Transverse colon (tissue), 4 donors: Measurements from ENCODE around the gene MED15. TPM values are rescaled to one million over a fixed set of nuclear protein-coding genes. Genes with fewer than 3 reads are reported as not detected.

Experiments used
- DNase-seq: peaks from one replicate; pipeline ENCODE4 v3.0.0-alpha.2; 2019
- H3K27ac ChIP-seq, 4 donors: fragments of 200-600 bp; sonication (generic); 2 replicates each; pipeline ENCODE4 v1.5.1; 2016 to 2018; ENCODE audit warnings: inconsistent platforms in 4 of 4
- H3K27me3 ChIP-seq: fragments of 200-600 bp; sonication (generic); 2 replicates; pipeline ENCODE4 v1.5.1; 2017; ENCODE audit warnings: inconsistent platforms
- H3K36me3 ChIP-seq, 4 donors: fragments of 200-600 bp; sonication (generic); 2 replicates each; pipeline ENCODE4 v1.5.1; 2017 to 2019; ENCODE audit warnings: inconsistent platforms in 4 of 4
- H3K4me1 ChIP-seq, 4 donors: fragments of 200-600 bp; sonication (generic); 2 replicates each; pipeline ENCODE4 v1.5.1; 2017 to 2020; ENCODE audit warnings: inconsistent platforms in 4 of 4
- H3K4me3 ChIP-seq, 4 donors: fragments of 200-600 bp; sonication (generic); 1 replicate in 1 of 4; 2 replicates in 3 of 4; pipeline versions ENCODE4 v1.5.1 to v1.6.1; 2017 to 2019; ENCODE audit warnings: inconsistent platforms in 4 of 4
- H3K9me3 ChIP-seq, 2 donors: fragments of 200-600 bp; sonication (generic); 2 replicates each; pipeline ENCODE4 v1.5.1; 2017 to 2019; ENCODE audit warnings: inconsistent platforms in 2 of 2
- CTCF ChIP-seq, 5 experiments: fragments of 200-600 bp in 3 of 5; fragments of 450-650 bp in 2 of 5; sonication (generic) in 3 of 5; IDR thresholded peaks; 1 replicate in 2 of 5; 2 replicates in 3 of 5; pipeline ENCODE4 v1.5.1; 2016 to 2017; ENCODE audit warnings: antibody characterized with exemption in 5 of 5, inconsistent platforms in 3 of 5, mild to moderate bottlenecking in 2 of 5, moderate library complexity in 1 of 5
- EP300 ChIP-seq: sonication (generic); formaldehyde crosslinking; IDR thresholded peaks from one replicate; pipeline ENCODE4 v1.6.1; 2017; ENCODE audit warnings: antibody characterized with exemption, low read depth
- POLR2A ChIP-seq: fragments of 450-650 bp; IDR thresholded peaks from one replicate; pipeline ENCODE4 v1.6.1; 2016; ENCODE audit warnings: antibody characterized with exemption, mild to moderate bottlenecking, moderate library complexity
- POLR2AphosphoS5 ChIP-seq, 3 donors: sonication (generic); formaldehyde crosslinking; IDR thresholded peaks; one replicate each; pipeline ENCODE4 v1.6.1; 2016; ENCODE audit warnings: antibody characterized with exemption in 3 of 3
- WGBS, 2 donors: methylation state at CpG; one replicate each; pipeline ENCODE4 v1.1.5; 2018; ENCODE audit warnings: low coverage in 1 of 2; 5-methylcytosine and 5-hydroxymethylcytosine counted together
- in situ Hi-C, 4 donors: fragments of 200-750 bp; cut with MboI; loops; one replicate each; pipeline versions ENCODE4 v1.15.0 to v1.15.1; 2017; ENCODE audit warnings: low sequenced_read_pairs in 3 of 4, low pct_ligation_motif_present in 1 of 4, low pct_unique_long_range_greater_than_20kb in 1 of 4
- intact Hi-C: fragments of 100-400 bp; cut with DNase I; formaldehyde crosslinking; loops from one replicate; pipeline ENCODE4 v1.15.1; 2023; ENCODE audit warnings: low total_unique reads
- total RNA-seq, 4 donors: library from RNA; depleted of rRNA; stranded (reverse); fragments of >200 nt; gene quantifications; one replicate each; pipeline ENCODE4 v1.1.0, GENCODE V29; 2016

The MED15 gene
- total RNA-seq, 4 donors from 2014 or later: 70.3 to 211 (median 116) TPM

DNA sequence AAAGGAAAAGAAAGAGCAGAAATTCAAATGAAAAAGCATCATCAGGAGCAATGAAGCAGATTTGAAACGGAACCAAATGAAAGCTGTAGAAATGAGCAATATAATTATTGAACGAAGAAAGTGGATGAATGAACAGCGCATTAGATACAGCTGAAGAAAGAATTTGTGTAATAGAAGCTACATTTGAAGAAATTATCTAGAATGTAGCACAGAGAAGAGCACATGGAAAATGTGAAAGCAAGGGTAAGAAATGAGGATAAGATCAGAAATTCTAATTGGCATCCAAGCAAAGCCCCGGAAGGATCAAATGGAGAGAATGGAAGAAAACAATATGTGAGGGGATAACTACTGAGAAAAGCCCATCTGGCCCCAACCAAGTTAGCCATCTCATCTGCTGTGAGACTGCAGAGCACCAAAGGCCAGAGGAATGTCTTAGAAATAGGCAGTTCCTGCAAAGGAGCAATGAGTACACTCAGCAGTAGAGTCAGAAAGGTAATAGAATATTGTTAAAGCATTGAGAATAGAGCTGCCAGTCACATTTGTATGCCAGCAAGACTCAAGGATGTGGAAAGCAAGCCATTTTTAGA, 51.9 kb downstream of the MED15 start:
- TF ChIP-seq POLR2AphosphoS5 (IDR thresholded peaks at IDR 0.05) (no peak), POLR2A (no peak), EP300 (no peak)
- no peak for DNase-seq
- Histone ChIP-seq H3K27me3 (no peaks in the 10 kb centered on the region), H3K36me3 (peaks cover 0 to 21% (median 6%) of the 10 kb centered on the region in 4 donors), H3K4me1 (peaks cover 0 to 14% (median 3%) of the 10 kb centered on the region in 4 donors), H3K9me3 (no peaks in the 10 kb centered on the region), H3K4me3 (no peak overlapping the region), H3K27ac (no peak overlapping the region)
- in situ Hi-C loops: no loop called here
- 75 to 90% methylated on average over 4 of the region's 4 CpGs for WGBS, 2 donors
- intact Hi-C loops: no loop called here

DNA sequence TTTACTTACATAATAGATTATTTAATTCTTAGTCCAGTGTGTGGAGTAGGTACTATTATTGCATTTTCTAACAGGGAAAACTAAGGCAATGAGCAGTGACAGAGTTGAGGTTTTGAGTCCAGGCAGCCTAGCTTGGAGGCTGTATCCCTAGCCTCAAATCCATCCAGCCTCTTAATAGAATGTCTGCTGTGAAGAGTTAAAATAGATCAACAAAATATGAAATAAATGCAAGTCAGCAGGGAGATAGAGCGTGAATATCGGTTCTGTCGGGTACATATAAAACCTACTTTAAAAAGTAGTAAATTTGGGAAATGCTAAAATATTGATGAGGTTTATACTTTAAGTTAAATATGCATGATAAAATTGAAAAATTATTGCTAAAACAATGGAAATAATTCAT, 53.3 kb downstream of the MED15 start:
- intact Hi-C loops (no loop called here), in situ Hi-C loops (no loop called here)
- no peaks in the 10 kb centered on the region for H3K9me3 ChIP-seq
- 97 to 100% methylated on average over 3 of the region's 3 CpGs for WGBS, 2 donors
- no peak for TF ChIP-seq EP300
- no peak for TF ChIP-seq POLR2A
- no peak for TF ChIP-seq CTCF (IDR thresholded peaks at IDR 0.05)
- TF ChIP-seq POLR2AphosphoS5 (IDR thresholded peaks at IDR 0.05): no peak
- H3K27ac ChIP-seq: no peak overlapping the region
- DNase-seq: no peak
- no peak overlapping the region for H3K4me3 ChIP-seq
- peaks cover 0 to 22% (median 9%) of the 10 kb centered on the region in 4 donors for H3K36me3 ChIP-seq
- no peaks in the 10 kb centered on the region for H3K27me3 ChIP-seq
- H3K4me1 ChIP-seq: peaks cover 0 to 14% (median 3%) of the 10 kb centered on the region in 4 donors

DNA sequence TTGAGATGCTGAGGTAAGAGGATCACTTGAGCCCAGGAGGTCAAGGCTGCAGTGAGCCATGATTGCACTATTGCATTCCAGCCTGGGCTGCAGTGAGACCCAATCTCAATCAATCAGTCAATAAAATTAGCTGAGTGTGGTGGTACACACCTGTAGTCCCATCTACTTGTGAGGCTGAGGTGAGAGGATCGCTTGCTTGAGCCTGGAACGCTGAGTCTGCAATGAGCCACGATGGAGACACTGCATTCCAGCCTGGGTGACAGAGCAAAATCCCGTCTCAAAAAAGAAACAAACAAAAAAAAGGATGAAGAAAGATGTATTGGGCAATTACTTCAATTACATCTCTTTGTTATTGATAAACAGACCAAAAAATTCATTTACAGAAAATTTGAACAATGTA, 54.5 kb downstream of the MED15 start:
- in situ Hi-C loops: no loop called here
- Histone ChIP-seq H3K9me3 (no peaks in the 10 kb centered on the region), H3K36me3 (peaks cover 0 to 31% (median 13%) of the 10 kb centered on the region in 4 donors)

GRCh38 chr22:20562607-20563465, 55.4 kb downstream of the MED15 start:
- Histone ChIP-seq H3K27me3 (no peaks in the 10 kb centered on the region), H3K36me3 (peaks cover 0 to 40% (median 18%) of the 10 kb centered on the region in 4 donors), H3K4me3 (no peak overlapping the region), H3K4me1 (peaks cover 0 to 17% (median 12%) of the 10 kb centered on the region in 4 donors), H3K9me3 (no peaks in the 10 kb centered on the region), H3K27ac (no peak overlapping the region)
- TF ChIP-seq CTCF (IDR thresholded peaks at IDR 0.05): no peak
- intact Hi-C loops: no loop called here
- WGBS, 2 donors: 80 to 95% methylated on average over 6 to 14 of the region's 14 CpGs
- in situ Hi-C loops: no loop called here
- DNase-seq: no peak

More for the DNA sequence above, 54.5 kb downstream of the MED15 start:
- 85 to 86% methylated on average over 4 of the region's 4 CpGs for WGBS, 2 donors
- no peak for DNase-seq
- Histone ChIP-seq H3K27me3 (no peaks in the 10 kb centered on the region), H3K4me3 (no peak overlapping the region), H3K27ac (no peak overlapping the region), H3K4me1 (peaks cover 0 to 15% (median 10%) of the 10 kb centered on the region in 4 donors)
- intact Hi-C loops: no loop called here
- TF ChIP-seq EP300: no peak
- no peak for TF ChIP-seq POLR2AphosphoS5 (IDR thresholded peaks at IDR 0.05)
- TF ChIP-seq POLR2A: no peak
- TF ChIP-seq CTCF (IDR thresholded peaks at IDR 0.05): no peak
